ENCODE results near the gene SH3GL1. TPM values are rescaled to one million over a fixed set of nuclear protein-coding genes. Genes with fewer than 3 reads are reported as not detected.

Gene SH3GL1
- total and polyA plus RNA-seq, 2 experiments from 2014 or later, result 73.1 to 89.5 TPM

DNA sequence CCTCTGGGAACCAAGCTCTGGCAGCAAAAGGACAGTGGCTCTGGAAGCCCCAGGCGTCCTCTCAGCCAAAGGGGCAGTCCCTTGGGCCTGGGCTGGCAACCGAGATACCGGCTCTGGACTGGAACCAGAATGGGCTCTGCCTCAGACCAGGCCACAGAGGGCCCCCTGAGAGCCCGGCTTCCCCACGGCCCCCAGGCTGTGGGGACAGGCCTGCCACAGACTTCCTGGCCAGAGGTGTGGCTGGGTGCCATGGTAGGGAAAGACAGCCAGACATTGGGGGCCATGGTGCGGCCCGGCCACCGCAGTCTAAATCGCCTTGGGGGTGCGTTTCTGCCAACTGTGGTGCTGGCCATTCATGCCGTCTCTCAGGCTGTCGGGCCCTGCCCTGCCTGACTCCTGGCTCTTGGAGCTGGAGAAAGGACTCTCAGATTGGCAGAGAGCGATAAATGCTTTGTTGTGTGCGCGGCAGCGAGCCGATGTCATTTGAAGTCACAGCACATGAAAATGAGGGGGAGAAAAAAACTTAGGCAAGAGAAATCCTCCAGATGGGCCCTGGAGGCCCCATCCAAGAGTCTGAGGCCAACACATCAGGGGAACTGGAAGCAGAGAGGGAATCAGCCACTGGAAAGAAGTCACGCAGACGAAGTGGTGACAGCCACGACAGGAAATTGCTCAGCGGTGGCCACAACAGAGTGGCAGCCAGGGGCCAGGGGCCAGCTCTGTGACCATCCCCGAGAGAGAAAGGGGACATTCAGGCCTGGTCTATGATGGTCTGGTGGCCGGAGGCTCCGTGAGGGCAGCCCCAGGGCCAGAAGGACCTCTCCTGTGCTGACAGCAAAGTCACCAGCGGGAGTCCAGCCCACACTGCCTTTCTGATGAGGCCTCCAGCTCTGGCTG, 26.5 kb downstream of the SH3GL1 start (continued):
- TF ChIP-seq, protein P1, sequence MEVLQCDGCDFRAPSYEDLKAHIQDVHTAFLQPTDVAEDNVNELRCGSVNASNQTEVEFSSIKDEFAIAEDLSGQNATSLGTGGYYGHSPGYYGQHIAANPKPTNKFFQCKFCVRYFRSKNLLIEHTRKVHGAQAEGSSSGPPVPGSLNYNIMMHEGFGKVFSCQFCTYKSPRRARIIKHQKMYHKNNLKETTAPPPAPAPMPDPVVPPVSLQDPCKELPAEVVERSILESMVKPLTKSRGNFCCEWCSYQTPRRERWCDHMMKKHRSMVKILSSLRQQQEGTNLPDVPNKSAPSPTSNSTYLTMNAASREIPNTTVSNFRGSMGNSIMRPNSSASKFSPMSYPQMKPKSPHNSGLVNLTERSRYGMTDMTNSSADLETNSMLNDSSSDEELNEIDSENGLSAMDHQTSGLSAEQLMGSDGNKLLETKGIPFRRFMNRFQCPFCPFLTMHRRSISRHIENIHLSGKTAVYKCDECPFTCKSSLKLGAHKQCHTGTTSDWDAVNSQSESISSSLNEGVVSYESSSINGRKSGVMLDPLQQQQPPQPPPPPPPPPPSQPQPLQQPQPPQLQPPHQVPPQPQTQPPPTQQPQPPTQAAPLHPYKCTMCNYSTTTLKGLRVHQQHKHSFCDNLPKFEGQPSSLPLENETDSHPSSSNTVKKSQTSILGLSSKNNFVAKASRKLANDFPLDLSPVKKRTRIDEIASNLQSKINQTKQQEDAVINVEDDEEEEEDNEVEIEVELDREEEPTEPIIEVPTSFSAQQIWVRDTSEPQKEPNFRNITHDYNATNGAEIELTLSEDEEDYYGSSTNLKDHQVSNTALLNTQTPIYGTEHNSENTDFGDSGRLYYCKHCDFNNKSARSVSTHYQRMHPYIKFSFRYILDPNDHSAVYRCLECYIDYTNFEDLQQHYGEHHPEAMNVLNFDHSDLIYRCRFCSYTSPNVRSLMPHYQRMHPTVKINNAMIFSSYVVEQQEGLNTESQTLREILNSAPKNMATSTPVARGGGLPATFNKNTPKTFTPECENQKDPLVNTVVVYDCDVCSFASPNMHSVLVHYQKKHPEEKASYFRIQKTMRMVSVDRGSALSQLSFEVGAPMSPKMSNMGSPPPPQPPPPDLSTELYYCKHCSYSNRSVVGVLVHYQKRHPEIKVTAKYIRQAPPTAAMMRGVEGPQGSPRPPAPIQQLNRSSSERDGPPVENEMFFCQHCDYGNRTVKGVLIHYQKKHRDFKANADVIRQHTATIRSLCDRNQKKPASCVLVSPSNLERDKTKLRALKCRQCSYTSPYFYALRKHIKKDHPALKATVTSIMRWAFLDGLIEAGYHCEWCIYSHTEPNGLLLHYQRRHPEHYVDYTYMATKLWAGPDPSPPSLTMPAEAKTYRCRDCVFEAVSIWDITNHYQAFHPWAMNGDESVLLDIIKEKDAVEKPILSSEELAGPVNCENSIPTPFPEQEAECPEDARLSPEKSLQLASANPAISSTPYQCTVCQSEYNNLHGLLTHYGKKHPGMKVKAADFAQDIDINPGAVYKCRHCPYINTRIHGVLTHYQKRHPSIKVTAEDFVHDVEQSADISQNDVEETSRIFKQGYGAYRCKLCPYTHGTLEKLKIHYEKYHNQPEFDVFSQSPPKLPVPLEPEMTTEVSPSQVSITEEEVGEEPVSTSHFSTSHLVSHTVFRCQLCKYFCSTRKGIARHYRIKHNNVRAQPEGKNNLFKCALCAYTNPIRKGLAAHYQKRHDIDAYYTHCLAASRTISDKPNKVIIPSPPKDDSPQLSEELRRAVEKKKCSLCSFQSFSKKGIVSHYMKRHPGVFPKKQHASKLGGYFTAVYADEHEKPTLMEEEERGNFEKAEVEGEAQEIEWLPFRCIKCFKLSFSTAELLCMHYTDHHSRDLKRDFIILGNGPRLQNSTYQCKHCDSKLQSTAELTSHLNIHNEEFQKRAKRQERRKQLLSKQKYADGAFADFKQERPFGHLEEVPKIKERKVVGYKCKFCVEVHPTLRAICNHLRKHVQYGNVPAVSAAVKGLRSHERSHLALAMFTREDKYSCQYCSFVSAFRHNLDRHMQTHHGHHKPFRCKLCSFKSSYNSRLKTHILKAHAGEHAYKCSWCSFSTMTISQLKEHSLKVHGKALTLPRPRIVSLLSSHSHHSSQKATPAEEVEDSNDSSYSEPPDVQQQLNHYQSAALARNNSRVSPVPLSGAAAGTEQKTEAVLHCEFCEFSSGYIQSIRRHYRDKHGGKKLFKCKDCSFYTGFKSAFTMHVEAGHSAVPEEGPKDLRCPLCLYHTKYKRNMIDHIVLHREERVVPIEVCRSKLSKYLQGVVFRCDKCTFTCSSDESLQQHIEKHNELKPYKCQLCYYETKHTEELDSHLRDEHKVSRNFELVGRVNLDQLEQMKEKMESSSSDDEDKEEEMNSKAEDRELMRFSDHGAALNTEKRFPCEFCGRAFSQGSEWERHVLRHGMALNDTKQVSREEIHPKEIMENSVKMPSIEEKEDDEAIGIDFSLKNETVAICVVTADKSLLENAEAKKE (CRISPR knock-in tag; IDR thresholded peaks at IDR 0.05), result no peak
- TF ChIP-seq EZH2 (IDR thresholded peaks at IDR 0.05; ENCODE audit: low read depth, unreplicated experiment) (no peak), STAT1 (IDR thresholded peaks at IDR 0.05; ENCODE audit: unreplicated experiment) (no peak), EZH2phosphoT487 (IDR thresholded peaks at IDR 0.05; ENCODE audit: unreplicated experiment) (no peak), JUNB (IDR thresholded peaks at IDR 0.05; ENCODE audit: unreplicated experiment) (no peak), NANOG (IDR thresholded peaks at IDR 0.05; ENCODE audit: borderline replicate concordance) (no peak)
- TF ChIP-seq, protein P2, sequence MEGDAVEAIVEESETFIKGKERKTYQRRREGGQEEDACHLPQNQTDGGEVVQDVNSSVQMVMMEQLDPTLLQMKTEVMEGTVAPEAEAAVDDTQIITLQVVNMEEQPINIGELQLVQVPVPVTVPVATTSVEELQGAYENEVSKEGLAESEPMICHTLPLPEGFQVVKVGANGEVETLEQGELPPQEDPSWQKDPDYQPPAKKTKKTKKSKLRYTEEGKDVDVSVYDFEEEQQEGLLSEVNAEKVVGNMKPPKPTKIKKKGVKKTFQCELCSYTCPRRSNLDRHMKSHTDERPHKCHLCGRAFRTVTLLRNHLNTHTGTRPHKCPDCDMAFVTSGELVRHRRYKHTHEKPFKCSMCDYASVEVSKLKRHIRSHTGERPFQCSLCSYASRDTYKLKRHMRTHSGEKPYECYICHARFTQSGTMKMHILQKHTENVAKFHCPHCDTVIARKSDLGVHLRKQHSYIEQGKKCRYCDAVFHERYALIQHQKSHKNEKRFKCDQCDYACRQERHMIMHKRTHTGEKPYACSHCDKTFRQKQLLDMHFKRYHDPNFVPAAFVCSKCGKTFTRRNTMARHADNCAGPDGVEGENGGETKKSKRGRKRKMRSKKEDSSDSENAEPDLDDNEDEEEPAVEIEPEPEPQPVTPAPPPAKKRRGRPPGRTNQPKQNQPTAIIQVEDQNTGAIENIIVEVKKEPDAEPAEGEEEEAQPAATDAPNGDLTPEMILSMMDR (conservative IDR thresholded peaks at IDR 0.05; ENCODE audit: low read depth in 2 of 2), result no peak
